A549 (cell line): ENCODE results near the gene SLC35F3.

ENCODE experiments used
- CEBPB ChIP-seq, 2 experiments: fragments of >200 bp in 1 of 2; sonication (Bioruptor Twin) in 1 of 2; formaldehyde crosslinking in 1 of 2; IDR thresholded peaks; 2 replicates each; pipeline ENCODE4 v1.6.1; 2012 to 2016
- HDAC2 ChIP-seq: fragments of 200-600 bp; sonication (generic); IDR thresholded peaks from 2 replicates; pipeline ENCODE4 v1.6.1; 2016
- NR3C1 ChIP-seq: fragments of >200 bp; sonication (Bioruptor Twin); formaldehyde crosslinking; IDR thresholded peaks from 3 replicates; pipeline ENCODE4 v1.6.1; 2017
- POLR2A ChIP-seq: IDR thresholded peaks from 2 replicates; pipeline ENCODE4 v1.6.1; 2012; ENCODE audit warnings: mild to moderate bottlenecking, low read length
- POLR2AphosphoS2 ChIP-seq: conservative IDR thresholded peaks from 2 replicates; pipeline ENCODE4 v1.6.1; 2012; ENCODE audit warnings: low read length, improper control_type of control experiment, inconsistent platforms
- TF ChIP-seq, protein P1 (sequence below): fragments of >200 bp; sonication (Bioruptor Twin); formaldehyde crosslinking; IDR thresholded peaks from 3 replicates; pipeline ENCODE4 v1.5.1; 2016
- TF ChIP-seq, protein P2 (sequence below): IDR thresholded peaks from 2 replicates; pipeline ENCODE4 v1.6.1; 2012
- TF ChIP-seq, protein P3 (sequence below): IDR thresholded peaks from 2 replicates; pipeline ENCODE4 v1.6.1; 2012

DNA sequence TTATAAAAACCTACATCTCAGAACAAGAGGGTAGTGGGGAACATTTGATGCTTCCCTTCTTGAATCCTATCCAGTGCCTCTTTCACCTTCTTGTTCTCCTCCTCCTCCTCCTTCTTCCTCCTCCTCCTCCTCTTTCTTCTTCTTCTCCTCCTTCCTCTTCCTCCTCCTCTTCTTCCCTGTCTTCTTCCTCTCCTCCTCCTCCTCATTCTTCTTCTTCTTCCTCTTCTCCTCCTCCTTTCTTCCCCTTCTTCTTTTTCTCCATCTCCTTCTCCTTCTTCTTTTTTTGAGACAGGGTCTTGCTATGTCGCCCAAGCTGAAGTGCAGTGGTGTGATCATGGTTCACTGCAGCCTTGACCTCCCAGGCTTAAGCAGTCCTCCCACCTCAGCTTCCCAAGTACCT lies 31.9 kb downstream of the SLC35F3 start:
- TF ChIP-seq POLR2A: no peak
- TF ChIP-seq, protein P1, sequence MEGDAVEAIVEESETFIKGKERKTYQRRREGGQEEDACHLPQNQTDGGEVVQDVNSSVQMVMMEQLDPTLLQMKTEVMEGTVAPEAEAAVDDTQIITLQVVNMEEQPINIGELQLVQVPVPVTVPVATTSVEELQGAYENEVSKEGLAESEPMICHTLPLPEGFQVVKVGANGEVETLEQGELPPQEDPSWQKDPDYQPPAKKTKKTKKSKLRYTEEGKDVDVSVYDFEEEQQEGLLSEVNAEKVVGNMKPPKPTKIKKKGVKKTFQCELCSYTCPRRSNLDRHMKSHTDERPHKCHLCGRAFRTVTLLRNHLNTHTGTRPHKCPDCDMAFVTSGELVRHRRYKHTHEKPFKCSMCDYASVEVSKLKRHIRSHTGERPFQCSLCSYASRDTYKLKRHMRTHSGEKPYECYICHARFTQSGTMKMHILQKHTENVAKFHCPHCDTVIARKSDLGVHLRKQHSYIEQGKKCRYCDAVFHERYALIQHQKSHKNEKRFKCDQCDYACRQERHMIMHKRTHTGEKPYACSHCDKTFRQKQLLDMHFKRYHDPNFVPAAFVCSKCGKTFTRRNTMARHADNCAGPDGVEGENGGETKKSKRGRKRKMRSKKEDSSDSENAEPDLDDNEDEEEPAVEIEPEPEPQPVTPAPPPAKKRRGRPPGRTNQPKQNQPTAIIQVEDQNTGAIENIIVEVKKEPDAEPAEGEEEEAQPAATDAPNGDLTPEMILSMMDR: no peak
- no peak for TF ChIP-seq POLR2AphosphoS2
- TF ChIP-seq, protein P2, sequence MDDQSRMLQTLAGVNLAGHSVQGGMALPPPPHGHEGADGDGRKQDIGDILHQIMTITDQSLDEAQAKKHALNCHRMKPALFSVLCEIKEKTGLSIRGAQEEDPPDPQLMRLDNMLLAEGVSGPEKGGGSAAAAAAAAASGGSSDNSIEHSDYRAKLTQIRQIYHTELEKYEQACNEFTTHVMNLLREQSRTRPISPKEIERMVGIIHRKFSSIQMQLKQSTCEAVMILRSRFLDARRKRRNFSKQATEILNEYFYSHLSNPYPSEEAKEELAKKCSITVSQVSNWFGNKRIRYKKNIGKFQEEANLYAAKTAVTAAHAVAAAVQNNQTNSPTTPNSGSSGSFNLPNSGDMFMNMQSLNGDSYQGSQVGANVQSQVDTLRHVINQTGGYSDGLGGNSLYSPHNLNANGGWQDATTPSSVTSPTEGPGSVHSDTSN: no peak
- no peak for TF ChIP-seq HDAC2
- TF ChIP-seq CEBPB (IDR thresholded peaks at IDR 0.05): no peak
- TF ChIP-seq, protein P3, sequence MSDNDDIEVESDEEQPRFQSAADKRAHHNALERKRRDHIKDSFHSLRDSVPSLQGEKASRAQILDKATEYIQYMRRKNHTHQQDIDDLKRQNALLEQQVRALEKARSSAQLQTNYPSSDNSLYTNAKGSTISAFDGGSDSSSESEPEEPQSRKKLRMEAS: no peak
- no peak for TF ChIP-seq NR3C1
